Activated CD4-positive, alpha-beta T cell treated with anti-CD3 and anti-CD28 coated beads, Interleukin-2, amount 50 U/mL, for 24 hours (primary cell): ENCODE results near the gene C2orf72.

ENCODE experiments used
- DNase-seq, 2 donors: peaks; one replicate each; pipeline ENCODE4 v3.0.0-alpha.2; 2020; ENCODE audit warnings: low read depth in 1 of 2, low spot score in 1 of 2

Gene C2orf72

DNA sequence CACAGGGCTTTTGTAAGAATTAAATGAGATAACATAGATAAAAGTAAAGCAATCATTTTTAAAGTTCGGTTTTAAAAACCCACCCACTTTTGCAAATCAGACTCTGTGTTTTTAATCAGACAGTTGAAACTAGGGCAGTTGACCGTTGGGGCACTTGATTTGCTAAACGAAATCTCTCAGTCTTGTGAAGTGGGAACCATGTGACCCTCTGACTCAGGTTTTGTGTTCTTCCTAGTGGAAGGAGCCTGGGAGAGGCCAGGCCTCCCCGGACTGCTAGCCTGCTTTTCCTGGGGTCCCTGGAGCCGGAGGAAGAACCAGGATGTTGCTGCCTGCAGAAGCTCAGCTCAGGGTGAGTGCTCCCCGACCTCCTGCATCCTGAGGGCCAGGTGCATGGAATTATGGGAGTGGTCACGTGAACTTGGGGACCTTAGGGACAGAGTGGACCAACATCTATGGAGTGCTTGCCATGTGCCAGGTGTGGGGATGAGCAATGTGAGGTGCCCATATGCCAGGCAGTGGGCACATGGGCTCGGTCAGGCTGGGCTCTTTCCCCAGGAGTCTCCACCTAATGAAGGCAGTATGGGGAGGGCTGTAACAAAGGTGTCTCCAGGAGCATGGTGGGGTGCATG lies 3.9 kb downstream of the C2orf72 start:
- no peak for DNase-seq

DNA sequence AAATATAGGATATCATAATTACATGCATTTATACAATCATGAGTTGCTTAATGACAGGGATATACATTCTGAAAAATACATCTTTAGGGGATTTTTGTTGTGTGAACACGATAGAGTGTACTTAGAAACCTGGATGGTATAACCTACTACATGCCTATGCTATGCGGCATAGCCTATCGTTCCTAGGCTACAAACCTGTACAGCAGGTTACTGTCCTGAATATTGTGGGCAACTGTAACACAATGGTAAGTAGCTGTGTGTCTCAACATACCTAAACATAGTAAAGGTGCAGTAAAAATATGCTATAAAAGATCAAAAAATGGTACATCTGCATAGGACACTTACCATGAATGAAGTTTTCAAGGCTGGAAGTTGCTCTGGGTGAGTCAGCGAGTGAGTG lies 6.5 kb downstream of the C2orf72 start:
- no peak for DNase-seq

DNA sequence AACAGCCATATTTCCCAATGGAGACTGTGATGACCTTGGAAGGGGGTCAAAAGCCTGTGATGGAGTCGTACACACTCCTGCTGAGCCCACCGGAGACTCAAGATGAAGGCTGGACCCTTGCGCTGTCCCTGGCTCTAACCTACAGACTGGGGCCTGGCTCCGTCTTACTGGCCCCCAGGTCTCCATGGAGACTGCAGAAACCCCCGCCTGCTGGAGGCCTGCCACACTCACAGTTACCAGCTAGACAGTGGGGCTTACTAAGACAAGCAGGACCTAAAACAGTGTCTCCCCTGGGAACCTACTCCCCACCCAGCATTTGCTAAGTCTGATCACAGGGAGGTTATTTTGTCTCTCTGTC lies 9.6 kb downstream of the C2orf72 start:
- no peak for DNase-seq

DNA sequence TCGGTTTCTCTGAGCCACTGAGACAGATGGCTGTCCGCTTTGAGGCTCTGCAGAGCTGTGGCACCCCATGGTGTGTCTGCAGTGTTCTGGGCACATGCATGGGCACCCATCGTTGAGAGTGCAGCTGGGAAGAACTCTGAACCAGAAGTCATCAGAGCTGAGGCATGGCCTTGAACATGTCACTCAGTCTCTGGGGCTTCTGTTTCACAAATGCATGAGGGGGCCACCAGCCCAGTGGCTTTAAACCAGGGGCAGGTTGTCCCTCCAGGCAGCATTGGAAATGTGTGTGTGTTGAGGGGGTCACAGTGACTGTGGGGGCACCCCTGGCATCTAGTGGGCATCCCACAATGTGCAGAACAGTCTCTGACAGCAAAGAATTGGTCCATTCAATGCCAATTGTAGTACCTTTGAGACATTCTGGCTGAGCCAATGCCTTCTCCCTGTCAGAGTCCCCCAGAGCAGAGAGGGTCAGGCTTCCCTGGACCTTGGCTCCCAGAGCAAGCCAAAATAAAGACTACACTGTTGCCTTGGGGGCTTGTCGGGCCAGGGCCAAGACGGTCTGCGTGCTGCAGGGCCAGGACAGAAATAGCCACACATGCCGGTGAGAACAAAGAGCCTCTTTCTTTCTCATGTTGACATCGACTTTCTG lies 10.1 kb downstream of the C2orf72 start:
- DNase-seq = no peak

DNA sequence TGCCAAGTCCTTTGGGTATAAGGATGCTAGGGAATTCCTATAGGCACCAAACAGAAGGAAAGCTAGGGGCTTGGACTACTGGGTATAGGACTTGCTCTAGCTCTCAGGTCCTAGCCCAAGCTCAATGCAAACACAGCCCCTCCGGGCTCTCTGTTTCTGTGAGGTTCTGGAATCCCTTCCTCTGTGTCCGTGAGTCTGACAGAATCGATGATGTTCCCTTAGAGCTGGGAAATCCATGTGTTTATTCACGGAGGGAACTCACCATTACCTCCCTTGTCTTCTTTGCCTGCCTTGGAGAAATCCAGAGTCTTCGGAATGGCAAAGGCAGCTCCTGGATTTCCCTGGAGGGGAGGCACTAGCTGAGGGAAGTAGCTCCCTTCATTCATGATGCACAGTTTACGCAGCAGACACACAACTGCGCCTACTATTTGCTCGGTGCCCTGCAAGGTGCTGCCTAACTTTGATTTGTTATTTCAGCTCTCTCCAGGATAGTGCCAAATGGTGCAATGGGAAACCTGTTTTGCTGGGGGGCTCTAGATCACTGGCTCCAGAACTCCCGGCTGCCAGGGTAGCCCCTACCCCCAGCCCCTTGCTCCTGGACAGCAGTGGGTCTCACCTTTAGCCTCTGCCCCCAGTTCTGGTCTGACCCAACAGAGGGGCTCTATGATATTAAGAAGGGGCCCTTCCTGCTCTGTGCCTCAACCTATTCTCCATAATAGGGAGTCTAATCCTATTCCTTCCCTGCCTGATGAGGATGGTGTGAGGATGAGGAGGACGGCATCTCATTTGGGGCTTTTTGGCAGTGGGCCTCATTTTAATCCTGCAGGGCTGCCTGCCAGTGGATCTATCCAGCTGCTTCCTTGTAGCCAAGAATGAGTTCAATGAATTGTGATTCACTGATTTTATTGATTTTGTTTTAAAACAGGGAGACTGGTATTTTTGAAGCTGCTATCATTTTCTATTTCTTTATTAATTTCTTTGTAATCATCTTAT lies 10.9 kb downstream of the C2orf72 start:
- DNase-seq = no peak

DNA sequence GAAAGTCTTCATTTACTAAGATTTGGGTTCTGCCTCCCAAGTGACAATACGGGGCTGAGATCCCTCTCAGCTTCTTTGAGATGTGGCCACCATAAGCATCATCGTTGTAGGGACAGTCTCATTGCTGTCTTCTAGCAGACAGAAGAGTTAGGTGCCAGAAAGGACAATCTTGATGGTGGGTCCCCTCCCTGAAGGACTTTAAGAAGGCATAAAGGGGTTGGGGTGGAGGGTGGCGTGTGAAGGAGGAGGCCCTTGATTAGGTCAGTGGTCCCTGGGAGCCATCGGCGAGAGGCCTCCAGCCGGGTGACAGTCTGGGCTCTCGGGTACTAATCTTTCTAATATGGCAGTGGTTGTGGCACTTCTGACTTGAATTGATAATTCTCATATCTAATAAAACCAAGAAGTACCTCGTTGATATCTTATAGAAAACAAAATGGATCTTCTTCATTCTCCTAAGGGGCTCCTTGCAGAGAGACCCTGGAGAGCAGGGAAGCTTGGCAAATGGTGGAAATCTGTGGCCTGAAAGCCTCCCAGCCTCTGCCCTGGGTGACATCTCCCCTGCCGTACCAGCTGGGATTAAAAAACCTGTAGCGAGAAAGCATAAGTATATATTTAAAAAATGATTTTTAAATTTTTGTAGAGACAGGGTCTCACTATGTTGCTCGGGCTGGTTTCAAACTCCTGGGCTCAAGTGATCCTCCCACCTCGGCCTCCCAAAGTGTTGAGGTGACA lies 12.1 kb downstream of the C2orf72 start:
- no peak for DNase-seq

DNA sequence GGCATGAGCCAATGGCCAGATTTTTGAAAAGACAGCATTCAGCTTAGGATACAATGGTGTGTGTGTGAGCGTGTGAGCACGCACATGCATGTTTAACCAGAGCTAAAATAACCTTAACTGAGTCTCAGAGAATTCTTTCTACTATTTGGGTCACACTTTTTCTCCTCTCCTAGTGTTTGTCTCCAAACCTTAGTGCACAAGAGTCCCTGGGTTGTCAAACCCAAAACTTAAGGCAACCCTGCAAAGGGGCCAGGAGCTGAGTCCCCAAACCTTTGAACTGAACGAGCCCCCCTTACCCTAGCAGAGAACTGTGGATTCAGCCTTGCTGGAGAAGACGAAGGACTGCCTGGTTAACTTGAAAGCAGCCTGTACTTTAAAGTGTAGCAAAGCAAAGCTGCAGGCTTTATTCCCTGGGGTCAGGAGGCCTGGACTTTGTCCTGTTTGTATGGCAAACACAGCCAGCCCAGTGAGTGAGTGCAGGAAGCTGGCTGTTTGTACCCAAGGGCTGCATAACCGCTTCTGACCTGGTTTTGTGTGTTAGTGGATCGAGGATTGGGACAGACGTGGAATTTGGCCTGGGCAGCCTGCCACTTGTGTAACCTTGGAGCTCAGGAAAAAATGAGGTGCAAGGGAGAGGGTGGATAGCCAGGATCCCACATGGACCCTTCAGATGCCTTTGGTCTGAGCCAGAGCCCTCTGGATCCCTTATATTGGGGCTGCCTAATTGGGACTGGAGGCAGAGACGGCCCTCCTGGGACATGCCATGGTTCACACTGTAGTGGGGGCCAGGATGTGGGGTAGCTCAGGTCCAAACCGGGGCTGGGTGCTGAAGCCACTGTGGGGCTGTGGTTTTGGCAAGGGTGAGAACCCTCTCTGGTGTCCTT lies 12.9 kb downstream of the C2orf72 start:
- DNase-seq = no peak

DNA sequence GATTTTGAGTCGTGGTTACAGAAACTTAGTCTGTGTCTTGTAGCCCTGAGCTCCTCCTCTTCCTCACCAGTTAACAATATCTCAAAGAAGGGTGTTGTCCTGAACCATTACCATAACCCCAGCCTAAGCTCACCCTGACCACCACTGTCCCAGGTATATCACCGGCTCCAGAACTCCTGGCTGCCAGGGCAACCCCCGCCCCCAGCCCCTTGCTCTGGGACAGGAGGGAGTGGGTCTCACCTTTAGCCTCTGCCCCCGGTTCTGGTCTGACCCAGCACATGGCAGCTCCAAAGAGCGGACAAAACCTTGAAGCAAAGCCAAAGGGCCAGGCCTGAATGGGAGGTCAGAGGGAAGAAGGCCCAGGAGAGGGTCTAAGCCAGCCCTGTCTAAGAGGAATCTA lies 13.8 kb downstream of the C2orf72 start:
- no peak for DNase-seq

DNA sequence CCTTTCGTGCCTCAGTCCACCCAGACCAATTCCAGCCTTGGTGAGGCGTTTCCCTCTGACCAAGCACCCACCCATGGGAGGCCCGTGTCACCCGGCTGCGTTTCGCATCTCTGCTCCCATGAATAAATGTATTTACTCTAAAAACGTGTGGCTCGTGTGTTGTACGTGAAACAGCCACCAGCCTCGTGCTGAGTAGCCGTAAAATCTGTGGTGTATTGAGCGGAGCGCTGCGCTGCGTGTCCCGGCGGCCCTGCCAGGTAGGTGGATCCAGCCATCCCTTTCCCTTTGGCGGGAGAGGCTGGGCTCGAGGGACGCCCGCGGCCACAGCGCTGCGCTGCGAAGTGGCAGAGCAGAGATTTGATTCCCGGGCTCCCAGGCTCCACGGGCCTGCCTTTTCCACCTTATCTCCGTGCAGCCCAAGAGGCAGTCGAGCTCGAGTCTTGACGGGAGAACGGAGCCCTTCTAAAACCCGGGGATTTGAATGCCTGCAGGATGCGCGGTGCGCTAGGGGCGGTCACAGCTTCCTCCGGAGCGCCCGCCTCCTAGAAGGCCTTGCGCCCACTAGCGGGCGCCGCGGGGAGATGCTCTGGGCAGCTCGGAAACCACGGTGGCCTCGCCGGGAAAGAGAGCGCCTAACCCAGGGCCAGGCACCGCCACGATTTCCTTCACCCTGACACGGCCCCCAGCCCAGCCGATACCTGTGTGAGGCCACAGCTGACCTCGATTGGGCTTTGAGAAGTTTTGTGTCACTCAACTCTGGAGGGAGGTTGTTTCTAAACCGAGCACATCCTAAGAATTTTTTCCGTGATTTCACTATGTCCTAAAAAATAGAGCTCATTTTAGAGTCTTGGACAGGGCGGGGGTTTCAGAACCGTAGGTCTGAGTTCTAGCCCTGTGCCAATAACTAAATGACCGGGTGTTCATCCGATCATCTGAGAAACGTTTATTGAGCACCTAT lies 15.4 kb downstream of the C2orf72 start:
- peak; percentile 60 to 78 for DNase-seq

DNA sequence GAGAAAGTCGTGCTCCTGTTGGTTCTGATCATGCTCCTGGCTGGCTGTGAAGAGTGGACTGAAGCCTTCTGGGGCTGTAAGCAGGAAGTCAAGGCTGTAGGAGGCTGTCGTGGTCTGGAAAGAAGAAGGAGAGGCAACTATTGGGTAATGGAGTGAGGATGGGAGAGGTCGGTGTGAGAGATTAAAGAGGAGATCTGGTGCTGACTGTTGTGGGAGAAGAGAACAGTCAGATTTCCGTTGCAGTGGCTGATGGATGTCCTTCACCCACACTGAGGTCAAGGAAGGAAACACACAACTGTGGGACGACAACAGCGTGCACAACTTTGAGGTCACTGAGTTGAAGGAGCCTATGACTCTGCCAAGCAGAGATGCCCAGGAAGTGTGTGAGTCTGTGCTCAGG lies 16.5 kb downstream of the C2orf72 start:
- no peak for DNase-seq

DNA sequence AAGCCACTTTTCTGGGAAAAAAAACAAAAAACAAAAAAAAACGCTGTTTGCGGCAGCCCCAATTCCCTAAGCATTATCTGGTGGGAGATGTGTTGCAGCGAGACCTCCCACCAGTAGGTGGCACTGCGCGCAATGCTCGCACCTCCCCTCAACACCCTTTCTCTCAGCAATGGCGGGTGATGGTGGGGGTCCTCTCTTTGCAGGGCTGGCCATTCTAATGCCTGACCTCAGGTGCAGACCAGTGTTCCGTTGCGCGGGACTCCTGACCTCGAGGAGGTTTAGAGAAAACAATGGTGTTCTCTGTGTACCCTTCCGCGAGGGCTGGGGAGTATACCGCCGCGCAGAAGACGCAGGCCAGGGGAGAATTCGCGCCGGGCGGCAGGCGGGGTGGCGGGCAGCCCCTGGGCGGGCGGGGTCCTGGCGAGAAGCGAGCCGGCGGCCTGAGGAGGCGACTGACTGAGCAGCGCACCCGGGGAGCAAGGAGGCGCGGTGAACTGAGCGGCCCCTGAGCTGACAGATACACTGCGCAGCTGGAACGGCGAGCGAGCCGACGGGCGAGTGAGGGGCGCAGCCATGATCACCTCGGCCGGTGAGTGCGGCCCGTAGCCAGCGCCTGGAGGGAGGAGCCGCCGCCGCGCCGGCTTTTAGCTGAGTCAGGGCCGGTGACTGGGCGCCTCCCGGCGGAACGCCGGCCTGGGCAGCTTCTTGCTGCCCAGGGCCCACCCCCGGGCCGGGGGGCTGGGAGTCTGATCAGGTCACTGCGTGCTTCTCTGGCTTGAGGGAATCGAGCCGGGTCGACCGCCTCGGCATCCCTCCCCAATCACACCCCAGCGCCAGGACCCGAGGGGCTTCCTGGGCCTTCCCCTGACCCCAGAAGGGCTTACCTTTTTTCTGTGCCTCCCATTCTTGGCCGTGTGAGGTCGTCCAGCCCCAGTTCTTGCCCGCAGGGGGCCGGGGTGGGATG lies 19.4 kb downstream of the C2orf72 start, which contains the start of gene PSMD1:
PSMD1 (plus strand) TSS at position 415 of the 964 bp plus-strand sequence; CDS start at position 574, 159 bp downstream.
- peak; percentile 91 for DNase-seq

DNA sequence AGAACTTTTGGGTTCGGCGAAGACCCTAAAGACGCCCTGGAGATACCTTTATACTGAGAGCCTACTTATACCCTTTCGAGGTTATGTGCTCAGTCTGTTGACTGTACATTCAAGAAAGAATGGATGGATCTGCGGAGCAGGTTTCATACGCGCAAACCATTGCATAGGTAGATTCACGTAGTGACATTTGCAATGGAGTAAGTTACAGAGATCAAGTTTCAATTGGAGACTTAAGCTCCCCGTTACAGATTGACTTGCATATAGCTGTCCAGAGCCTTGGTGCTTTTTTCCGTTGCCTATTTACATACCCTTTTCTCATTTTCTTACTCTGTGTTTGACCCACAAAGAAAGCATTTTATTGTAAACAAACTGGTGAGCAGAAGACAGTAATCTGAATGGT lies 20.3 kb downstream of the C2orf72 start:
- DNase-seq = no peak

DNA sequence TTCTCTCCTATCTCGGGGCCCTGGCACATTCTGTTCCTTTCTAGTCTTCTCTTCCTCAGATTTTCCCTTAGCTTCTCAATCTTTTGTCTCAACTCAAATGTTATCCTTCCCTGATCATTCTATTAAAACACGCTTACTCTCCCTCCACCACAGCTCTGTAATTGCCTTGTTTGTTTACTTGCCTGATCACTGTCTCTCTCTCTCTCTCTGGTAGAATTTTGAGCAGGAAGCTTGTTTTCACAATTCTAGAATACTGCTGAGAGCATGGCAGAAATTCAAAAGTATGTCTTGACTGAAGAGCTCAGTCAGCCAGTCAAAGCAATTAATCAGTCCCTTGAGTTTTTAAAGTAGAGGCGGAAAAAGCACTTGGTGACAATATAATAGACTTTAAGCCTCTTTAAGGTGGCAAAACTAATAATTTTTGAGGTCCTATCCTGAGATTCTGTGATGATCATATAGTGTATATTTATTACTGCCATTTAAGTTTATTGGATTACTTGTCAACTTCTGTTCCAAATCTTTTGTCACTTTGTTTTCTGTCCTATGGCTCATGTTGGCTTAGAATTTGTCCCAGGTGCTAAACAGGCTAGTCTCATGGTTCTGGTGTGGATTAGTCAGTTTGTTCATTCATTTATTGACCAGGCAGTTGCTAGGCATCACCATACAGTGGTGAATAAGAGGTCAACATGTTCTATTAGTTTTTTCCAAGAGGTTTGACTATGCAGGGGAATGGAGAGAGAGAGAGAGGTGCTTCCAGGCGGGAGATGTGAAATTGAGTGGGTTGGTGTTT lies 21.6 kb downstream of the C2orf72 start:
- DNase-seq = no peak

DNA sequence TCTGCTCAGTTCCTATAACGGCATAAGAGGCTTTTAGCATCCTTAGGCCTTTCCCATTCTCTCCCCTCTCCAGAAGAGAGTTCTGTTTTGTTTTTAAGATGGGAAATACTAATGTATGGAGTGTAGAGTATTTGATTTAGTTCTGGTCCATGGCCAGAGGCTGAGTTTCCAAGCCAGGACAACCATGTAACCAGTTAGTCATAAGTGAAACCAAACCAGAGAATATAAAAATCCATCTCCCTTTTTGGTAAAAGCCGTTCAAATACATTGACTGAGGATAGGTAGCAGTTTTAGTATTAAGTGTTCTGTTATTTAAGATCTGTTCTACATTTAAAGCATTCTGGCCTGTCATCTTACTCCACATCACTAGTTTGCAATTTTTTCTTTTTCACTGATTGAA lies 22.4 kb downstream of the C2orf72 start:
- no peak for DNase-seq

DNA sequence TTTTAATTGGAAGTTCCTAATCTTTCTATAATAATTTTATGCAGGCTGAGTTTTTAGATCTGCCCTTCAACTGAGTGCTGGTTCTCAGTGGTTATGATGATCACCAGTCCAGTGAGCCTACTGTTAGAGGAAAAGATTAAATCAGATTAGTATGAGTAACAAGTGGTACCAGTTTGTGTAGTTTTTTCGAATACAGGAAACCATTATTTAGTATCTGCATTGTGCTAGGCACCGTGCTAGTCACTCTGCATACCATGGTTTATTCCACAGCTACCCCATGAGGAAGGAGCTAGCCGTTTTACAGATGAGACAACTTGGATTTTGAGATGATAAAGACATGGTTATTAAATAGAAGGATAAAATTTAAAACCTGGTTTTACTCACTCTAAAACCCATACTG lies 25.5 kb downstream of the C2orf72 start:
- DNase-seq = no peak

DNA sequence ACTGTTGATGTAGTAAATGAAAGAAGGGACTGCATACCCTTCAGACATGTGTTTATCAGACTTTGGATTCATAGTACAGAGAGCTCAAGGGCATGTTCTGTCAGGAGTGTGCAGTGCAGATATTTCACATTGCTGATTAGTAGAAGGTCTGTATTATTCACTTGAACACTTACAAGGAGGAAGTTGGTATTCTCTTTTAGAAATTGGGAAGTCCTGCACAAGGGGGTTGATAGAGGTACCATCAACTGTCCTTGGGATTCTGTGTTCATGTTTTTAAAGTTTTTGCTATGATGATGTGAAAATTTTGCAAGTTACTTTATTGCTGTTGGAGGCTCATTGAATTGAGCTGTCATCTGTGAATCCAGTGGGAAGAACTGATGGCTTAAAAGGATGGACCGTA lies 26.0 kb downstream of the C2orf72 start:
- no peak for DNase-seq

DNA sequence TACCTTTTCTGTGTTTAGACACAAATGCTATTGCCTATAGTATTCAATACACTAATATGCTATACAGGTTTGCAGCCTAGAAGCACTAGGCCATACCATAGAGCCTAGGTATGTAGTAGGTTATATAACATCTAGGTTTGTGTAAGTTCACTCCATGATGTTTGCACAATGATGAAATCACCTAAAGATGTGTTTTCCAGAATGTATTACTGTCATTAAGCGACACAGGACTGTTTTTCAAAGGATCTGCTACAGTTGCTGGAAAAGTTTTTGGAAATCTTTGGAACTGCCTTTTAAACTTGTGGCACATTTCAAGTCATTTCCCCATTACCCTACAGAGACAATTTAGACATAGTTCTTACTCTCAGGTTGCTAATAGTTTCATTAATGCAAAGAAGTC lies 28.6 kb downstream of the C2orf72 start:
- DNase-seq = no peak
